ENCODE measurements around the gene SUPV3L1. TPM values are rescaled to one million over a fixed set of nuclear protein-coding genes. Genes with fewer than 3 reads are reported as not detected.

Gene SUPV3L1
- total RNA-seq, 1 donor from 2014 or later, result 41.2 TPM

DNA sequence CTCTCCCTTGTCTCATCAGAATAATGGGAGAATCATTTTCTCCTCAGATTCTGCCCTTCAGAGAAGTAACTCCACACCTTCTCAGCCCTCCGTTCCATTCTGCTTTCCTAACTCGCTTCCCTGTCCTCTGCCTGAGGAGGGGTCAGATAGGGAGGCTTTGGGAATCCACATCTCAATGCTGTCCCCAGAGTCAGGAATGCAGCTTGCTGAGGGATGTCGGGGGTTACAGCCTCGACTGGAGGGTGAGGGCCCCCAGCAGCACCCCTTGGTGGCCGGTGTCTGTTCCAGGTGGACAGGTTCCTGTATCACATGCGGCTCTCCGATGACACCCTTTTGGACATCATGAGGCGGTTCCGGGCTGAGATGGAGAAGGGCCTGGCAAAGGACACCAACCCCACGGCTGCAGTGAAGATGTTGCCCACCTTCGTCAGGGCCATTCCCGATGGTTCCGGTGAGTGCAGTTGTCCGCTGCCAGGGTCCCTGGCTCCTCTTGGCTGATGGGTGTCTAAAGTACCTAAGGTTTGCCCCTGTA lies 47.0 kb downstream of the SUPV3L1 start:
- TF ChIP-seq, protein P1, sequence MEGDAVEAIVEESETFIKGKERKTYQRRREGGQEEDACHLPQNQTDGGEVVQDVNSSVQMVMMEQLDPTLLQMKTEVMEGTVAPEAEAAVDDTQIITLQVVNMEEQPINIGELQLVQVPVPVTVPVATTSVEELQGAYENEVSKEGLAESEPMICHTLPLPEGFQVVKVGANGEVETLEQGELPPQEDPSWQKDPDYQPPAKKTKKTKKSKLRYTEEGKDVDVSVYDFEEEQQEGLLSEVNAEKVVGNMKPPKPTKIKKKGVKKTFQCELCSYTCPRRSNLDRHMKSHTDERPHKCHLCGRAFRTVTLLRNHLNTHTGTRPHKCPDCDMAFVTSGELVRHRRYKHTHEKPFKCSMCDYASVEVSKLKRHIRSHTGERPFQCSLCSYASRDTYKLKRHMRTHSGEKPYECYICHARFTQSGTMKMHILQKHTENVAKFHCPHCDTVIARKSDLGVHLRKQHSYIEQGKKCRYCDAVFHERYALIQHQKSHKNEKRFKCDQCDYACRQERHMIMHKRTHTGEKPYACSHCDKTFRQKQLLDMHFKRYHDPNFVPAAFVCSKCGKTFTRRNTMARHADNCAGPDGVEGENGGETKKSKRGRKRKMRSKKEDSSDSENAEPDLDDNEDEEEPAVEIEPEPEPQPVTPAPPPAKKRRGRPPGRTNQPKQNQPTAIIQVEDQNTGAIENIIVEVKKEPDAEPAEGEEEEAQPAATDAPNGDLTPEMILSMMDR (IDR thresholded peaks at IDR 0.05; ENCODE audit: insufficient read depth, low read length, poor library complexity, severe bottlenecking), result no peak
- DNase-seq (ENCODE audit: low read depth), result no peak
- Histone ChIP-seq H3K36me3 (ENCODE audit: control insufficient read depth, insufficient read depth, low read length) (peaks cover 7% of the 10 kb centered on the region), H3K4me3 (ENCODE audit: low read depth, low read length) (no peak overlapping the region), H3K27me3 (ENCODE audit: control insufficient read depth, insufficient read depth, low read length) (no peaks in the 10 kb centered on the region)

DNA sequence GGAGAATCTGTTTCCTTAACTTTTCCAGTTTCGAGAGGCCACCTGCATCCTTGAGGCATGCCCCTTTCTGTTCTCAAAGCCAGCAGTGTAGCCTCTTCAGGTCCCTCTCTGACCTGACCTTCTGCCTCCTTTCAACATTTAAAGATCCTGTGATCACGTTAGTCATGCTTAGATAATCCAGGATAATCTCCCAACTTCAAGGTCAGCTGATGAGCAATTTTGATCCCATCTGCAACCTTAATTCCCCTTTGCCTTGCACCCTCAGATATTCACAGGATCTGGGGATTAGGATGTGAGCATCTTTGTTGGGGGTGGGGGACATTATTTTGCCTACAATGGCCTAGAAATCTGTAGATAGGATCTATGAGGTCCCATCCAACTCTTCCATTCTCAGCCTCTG lies 48.1 kb downstream of the SUPV3L1 start:
- no peaks in the 10 kb centered on the region for H3K27me3 ChIP-seq (ENCODE audit: control insufficient read depth, insufficient read depth, low read length)
- TF ChIP-seq, protein P1 (IDR thresholded peaks at IDR 0.05; ENCODE audit: insufficient read depth, low read length, poor library complexity, severe bottlenecking), result no peak
- DNase-seq (ENCODE audit: low read depth), result no peak
- peaks cover 7% of the 10 kb centered on the region for H3K36me3 ChIP-seq (ENCODE audit: control insufficient read depth, insufficient read depth, low read length)
- H3K4me3 ChIP-seq (ENCODE audit: low read depth, low read length), result no peak overlapping the region

DNA sequence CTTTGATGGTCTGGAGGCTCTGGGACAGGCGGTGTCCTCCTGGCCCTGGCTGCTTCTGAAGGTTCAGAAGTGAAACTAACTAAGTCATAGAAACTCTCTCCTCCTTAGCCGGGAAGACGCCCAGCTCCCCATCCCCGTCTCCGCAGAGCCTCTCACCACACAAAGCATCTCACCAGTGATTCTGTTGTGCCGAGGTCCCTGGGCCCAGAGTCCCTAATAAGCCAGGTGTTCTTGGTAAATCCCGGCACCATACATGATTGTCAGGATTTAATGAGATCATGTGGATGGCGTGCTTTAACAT lies 49.5 kb downstream of the SUPV3L1 start:
- Histone ChIP-seq H3K4me3 (ENCODE audit: low read depth, low read length) (no peak overlapping the region), H3K27me3 (ENCODE audit: control insufficient read depth, insufficient read depth, low read length) (no peaks in the 10 kb centered on the region), H3K36me3 (ENCODE audit: control insufficient read depth, insufficient read depth, low read length) (peaks cover 7% of the 10 kb centered on the region)
- no peak for DNase-seq (ENCODE audit: low read depth)
- TF ChIP-seq, protein P1 (IDR thresholded peaks at IDR 0.05; ENCODE audit: insufficient read depth, low read length, poor library complexity, severe bottlenecking), result no peak

DNA sequence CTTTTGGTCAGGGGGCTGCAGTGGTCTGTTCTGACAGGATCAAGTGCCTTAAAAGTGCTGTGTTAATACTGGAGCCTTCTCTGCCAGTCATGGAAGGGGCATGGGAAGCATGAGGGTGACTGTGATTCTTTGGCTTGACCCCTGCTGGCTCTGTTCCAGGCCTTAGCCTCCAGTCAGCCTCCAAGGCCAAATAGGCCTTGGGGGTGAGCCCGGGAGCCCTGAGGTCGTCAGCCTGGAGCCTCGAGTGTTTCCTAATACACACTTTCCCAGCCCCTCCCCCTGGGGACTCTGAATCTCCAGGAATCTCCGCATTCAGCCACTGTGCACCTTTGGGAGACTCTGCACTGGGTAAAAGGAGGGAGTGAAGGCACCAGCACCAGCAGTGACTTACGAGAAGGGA lies 50.1 kb downstream of the SUPV3L1 start:
- Histone ChIP-seq H3K36me3 (ENCODE audit: control insufficient read depth, insufficient read depth, low read length) (peaks cover 7% of the 10 kb centered on the region), H3K4me3 (ENCODE audit: low read depth, low read length) (no peak overlapping the region), H3K27me3 (ENCODE audit: control insufficient read depth, insufficient read depth, low read length) (no peaks in the 10 kb centered on the region)
- no peak for DNase-seq (ENCODE audit: low read depth)
- TF ChIP-seq, protein P1 (IDR thresholded peaks at IDR 0.05; ENCODE audit: insufficient read depth, low read length, poor library complexity, severe bottlenecking), result no peak

DNA sequence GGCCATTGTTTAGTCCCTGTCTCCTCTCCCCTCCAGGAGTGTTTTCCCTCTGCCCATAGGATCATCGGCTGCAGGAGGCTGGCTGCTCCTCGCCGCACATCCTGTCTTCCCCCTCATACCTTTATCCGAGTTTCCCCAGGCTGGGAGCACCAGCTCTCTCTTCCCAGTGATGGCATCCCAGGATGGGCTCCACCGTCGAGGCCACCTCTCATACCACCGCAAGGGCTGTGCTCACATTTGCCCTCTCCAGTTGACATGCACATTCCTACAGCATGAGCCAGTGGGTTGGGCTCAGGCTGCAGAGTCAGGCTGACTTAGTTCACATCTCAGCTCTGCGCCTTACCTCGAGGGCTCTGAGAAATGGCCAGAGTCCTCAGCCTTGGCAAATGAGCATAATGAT lies 52.2 kb downstream of the SUPV3L1 start:
- Histone ChIP-seq H3K4me3 (ENCODE audit: low read depth, low read length) (no peak overlapping the region), H3K27me3 (ENCODE audit: control insufficient read depth, insufficient read depth, low read length) (no peaks in the 10 kb centered on the region), H3K36me3 (ENCODE audit: control insufficient read depth, insufficient read depth, low read length) (peaks cover 5% of the 10 kb centered on the region)
- no peak for DNase-seq (ENCODE audit: low read depth)
- TF ChIP-seq, protein P1 (IDR thresholded peaks at IDR 0.05; ENCODE audit: insufficient read depth, low read length, poor library complexity, severe bottlenecking), result no peak

DNA sequence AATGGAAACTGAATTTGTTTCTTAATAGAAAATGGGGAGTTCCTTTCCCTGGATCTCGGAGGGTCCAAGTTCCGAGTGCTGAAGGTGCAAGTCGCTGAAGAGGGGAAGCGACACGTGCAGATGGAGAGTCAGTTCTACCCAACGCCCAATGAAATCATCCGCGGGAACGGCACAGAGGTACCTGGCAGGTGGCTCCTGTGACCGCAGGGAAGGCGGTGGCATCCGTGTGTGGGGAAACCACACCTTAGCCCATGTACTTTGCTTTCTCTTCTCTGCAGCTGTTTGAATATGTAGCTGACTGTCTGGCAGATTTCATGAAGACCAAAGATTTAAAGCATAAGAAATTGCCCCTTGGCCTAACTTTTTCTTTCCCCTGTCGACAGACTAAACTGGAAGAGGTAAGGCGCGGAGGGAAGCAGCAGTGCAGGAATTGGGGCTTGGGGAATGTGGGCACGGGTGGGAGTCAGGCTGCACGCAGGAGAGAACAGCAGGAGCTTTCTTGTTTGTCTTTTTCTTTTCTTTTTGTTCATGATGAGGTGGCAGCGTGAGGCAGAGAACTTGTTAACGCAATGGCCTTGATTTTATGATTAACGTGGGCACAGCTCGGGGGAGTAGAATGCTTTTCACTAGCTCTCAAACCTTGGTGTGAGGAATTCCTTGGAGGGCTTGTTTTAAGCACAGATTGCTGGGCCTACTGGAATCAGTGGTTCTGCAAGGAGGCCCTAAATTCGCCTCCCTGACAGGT lies 52.9 kb downstream of the SUPV3L1 start:
- Histone ChIP-seq H3K27me3 (ENCODE audit: control insufficient read depth, insufficient read depth, low read length) (no peaks in the 10 kb centered on the region), H3K4me3 (ENCODE audit: low read depth, low read length) (no peak overlapping the region), H3K36me3 (ENCODE audit: control insufficient read depth, insufficient read depth, low read length) (peaks cover 3% of the 10 kb centered on the region)
- TF ChIP-seq, protein P1 (IDR thresholded peaks at IDR 0.05; ENCODE audit: insufficient read depth, low read length, poor library complexity, severe bottlenecking), result no peak
- no peak for DNase-seq (ENCODE audit: low read depth)
